Thyroid gland (tissue), 4 donors: ENCODE data around the gene BRSK2.

ENCODE experiments used
- CTCF ChIP-seq, 6 experiments: fragments of 200-600 bp in 3 of 6; fragments of 450-650 bp in 3 of 6; sonication (generic) in 3 of 6; IDR thresholded peaks; one replicate each; pipeline ENCODE4 v1.5.1; 2016 to 2019; ENCODE audit warnings: antibody characterized with exemption in 6 of 6, mild to moderate bottlenecking in 2 of 6, inconsistent platforms in 1 of 6, moderate library complexity in 1 of 6
- POLR2A ChIP-seq, 2 donors: fragments of 450-650 bp; IDR thresholded peaks; one replicate each; pipeline ENCODE4 v1.6.1; 2017; ENCODE audit warnings: antibody characterized with exemption in 2 of 2, mild to moderate bottlenecking in 2 of 2, moderate library complexity in 1 of 2

- TF ChIP-seq POLR2A (IDR thresholded peaks at IDR 0.05), result no peak
- TF ChIP-seq CTCF (IDR thresholded peaks at IDR 0.05), result no peak
These were observed 118.8 kb downstream of the BRSK2 start for GRCh38 chr11:1508491-1508891.
